ENCODE results near the gene ZC3H8.

Gene ZC3H8

GRCh38 chr2:112301171-112301584, 46.3 kb upstream of the ZC3H8 start:
- no peak overlapping the region for H3K4me3 ChIP-seq (ENCODE audit: low read length, poor library complexity, severe bottlenecking)
- H3K4me1 ChIP-seq (ENCODE audit: insufficient read depth, low read length, poor library complexity, severe bottlenecking) = no peaks in the 10 kb centered on the region
- TF ChIP-seq EZH2phosphoT487 (IDR thresholded peaks at IDR 0.05; ENCODE audit: borderline replicate concordance) = no peak
- no peak for TF ChIP-seq CTCF (conservative IDR thresholded peaks at IDR 0.05; ENCODE audit: low read length)
- no peaks in the 10 kb centered on the region for H3K9me3 ChIP-seq (ENCODE audit: insufficient read depth, low read depth, low read length)
- H4K20me1 ChIP-seq (ENCODE audit: insufficient read depth, low read length, poor library complexity, severe bottlenecking) = no peaks in the 10 kb centered on the region
- no peaks in the 10 kb centered on the region for H3K79me2 ChIP-seq (ENCODE audit: insufficient read depth, low read length)
- no peaks in the 10 kb centered on the region for H3K27me3 ChIP-seq (ENCODE audit: insufficient read depth, low read length, poor library complexity, severe bottlenecking)
- no peaks in the 10 kb centered on the region for H3F3A ChIP-seq (ENCODE audit: low read depth)
- no peaks in the 10 kb centered on the region for H3K9me2 ChIP-seq (replicated peaks; ENCODE audit: low read depth, low read length)
- no peak overlapping the region for H3K4me2 ChIP-seq (ENCODE audit: low read depth, low read length, poor library complexity, severe bottlenecking)
- no peak overlapping the region for H3K9ac ChIP-seq (ENCODE audit: low read depth, low read length, poor library complexity, severe bottlenecking)
- H2AFZ ChIP-seq (ENCODE audit: low read length) = no peak overlapping the region
- peaks cover 8% of the 10 kb centered on the region; the same call in 1 of the 2 replicates for H3K36me3 ChIP-seq (ENCODE audit: insufficient read depth, low read length)

- Histone ChIP-seq H3K4me1 (ENCODE audit: insufficient read depth, low read length, poor library complexity, severe bottlenecking) (no peaks in the 10 kb centered on the region), H4K20me1 (ENCODE audit: insufficient read depth, low read length, poor library complexity, severe bottlenecking) (no peaks in the 10 kb centered on the region), H2AFZ (ENCODE audit: low read length) (no peak overlapping the region), H3K9ac (ENCODE audit: low read depth, low read length, poor library complexity, severe bottlenecking) (no peak overlapping the region), H3K9me3 (ENCODE audit: insufficient read depth, low read depth, low read length) (no peaks in the 10 kb centered on the region), H3K4me2 (ENCODE audit: low read depth, low read length, poor library complexity, severe bottlenecking) (no peak overlapping the region), H3K27me3 (ENCODE audit: insufficient read depth, low read length, poor library complexity, severe bottlenecking) (no peaks in the 10 kb centered on the region), H3K36me3 (ENCODE audit: insufficient read depth, low read length) (no peaks in the 10 kb centered on the region), H3K9me2 (replicated peaks; ENCODE audit: low read depth, low read length) (no peaks in the 10 kb centered on the region), H3K4me3 (ENCODE audit: low read length, poor library complexity, severe bottlenecking) (no peak overlapping the region), H3F3A (ENCODE audit: low read depth) (no peaks in the 10 kb centered on the region), H3K79me2 (ENCODE audit: insufficient read depth, low read length) (no peaks in the 10 kb centered on the region)
- TF ChIP-seq CTCF (conservative IDR thresholded peaks at IDR 0.05; ENCODE audit: low read length) = no peak
- TF ChIP-seq EZH2phosphoT487 (IDR thresholded peaks at IDR 0.05; ENCODE audit: borderline replicate concordance) = no peak
Measured at GRCh38 chr2:112296407-112296806, 41.6 kb upstream of the ZC3H8 start.

GRCh38 chr2:112295407-112296078, 40.7 kb upstream of the ZC3H8 start:
- Histone ChIP-seq H3K4me1 (ENCODE audit: insufficient read depth, low read length, poor library complexity, severe bottlenecking) (no peaks in the 10 kb centered on the region), H2AFZ (ENCODE audit: low read length) (no peak overlapping the region), H3K4me3 (ENCODE audit: low read length, poor library complexity, severe bottlenecking) (no peak overlapping the region), H3K9ac (ENCODE audit: low read depth, low read length, poor library complexity, severe bottlenecking) (no peak overlapping the region), H4K20me1 (ENCODE audit: insufficient read depth, low read length, poor library complexity, severe bottlenecking) (no peaks in the 10 kb centered on the region), H3K27me3 (ENCODE audit: insufficient read depth, low read length, poor library complexity, severe bottlenecking) (no peaks in the 10 kb centered on the region), H3F3A (ENCODE audit: low read depth) (no peaks in the 10 kb centered on the region), H3K9me3 (ENCODE audit: insufficient read depth, low read depth, low read length) (no peaks in the 10 kb centered on the region), H3K36me3 (ENCODE audit: insufficient read depth, low read length) (no peaks in the 10 kb centered on the region), H3K79me2 (ENCODE audit: insufficient read depth, low read length) (no peaks in the 10 kb centered on the region), H3K9me2 (replicated peaks; ENCODE audit: low read depth, low read length) (no peaks in the 10 kb centered on the region), H3K4me2 (ENCODE audit: low read depth, low read length, poor library complexity, severe bottlenecking) (no peak overlapping the region)
- TF ChIP-seq EZH2phosphoT487 (IDR thresholded peaks at IDR 0.05; ENCODE audit: borderline replicate concordance) (no peak), CTCF (conservative IDR thresholded peaks at IDR 0.05; ENCODE audit: low read length) (no peak)

Measured in Loucy (cell line).